HG03135 (cell line): ENCODE data around the gene SPIRE1.

ENCODE experiments used
- ATAC-seq: cut with Tn5 transposase; IDR thresholded peaks from one replicate; pipeline ENCODE4 v1.9.1; 2021; ENCODE audit warnings: mild to moderate bottlenecking, moderate library complexity; ENCODE audit not compliant: unreplicated experiment

Gene SPIRE1

GRCh38 chr18:12455496-12455895 is 202.4 kb downstream of the SPIRE1 start:
- no peak for ATAC-seq

DNA sequence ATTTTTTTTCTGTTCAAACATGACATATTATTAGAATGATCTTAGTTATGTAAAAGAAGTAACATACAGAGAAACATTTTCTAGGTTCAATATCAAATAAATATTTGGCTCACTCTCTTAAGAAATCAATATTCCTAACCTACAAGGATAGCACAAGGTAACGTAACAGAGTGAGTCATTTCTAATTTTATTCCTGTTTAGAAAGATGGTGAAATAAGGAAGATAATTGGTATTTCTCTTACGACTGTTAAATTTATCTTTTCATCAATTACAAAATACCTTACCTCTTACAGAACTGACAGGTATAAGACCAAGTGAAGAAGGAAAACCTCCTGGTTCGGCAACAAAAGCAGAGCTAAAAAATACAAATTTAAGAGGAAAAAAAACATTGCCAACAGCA is 205.1 kb downstream of the SPIRE1 start:
- ATAC-seq, result no peak

- no peak for ATAC-seq
Observed at GRCh38 chr18:12451428-12451827, 206.5 kb downstream of the SPIRE1 start.

- no peak for ATAC-seq
Observed at GRCh38 chr18:12449051-12449785, 208.7 kb downstream of the SPIRE1 start.

GRCh38 chr18:12445554-12445953 is 212.4 kb downstream of the SPIRE1 start:
- no peak for ATAC-seq

GRCh38 chr18:12443551-12443950 is 214.4 kb downstream of the SPIRE1 start:
- no peak for ATAC-seq

DNA sequence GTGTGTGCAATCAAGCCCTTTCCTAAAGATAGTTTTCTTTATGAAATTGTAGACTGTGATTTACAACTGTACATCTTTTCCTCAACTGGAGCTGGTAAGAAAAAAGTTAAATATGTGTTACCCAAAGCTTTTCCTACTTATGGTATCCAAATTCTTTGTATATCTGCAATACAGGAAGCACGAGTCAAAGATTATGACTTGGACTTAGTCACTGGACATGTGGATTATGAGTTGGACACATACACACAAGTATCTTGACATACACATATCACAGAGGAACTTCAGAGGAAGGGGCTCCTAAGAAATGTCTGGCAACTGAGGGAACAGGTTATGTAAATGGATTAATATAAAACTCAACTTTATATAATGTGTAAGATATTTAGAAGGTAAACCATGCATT is 215.0 kb downstream of the SPIRE1 start:
- ATAC-seq, result no peak

DNA sequence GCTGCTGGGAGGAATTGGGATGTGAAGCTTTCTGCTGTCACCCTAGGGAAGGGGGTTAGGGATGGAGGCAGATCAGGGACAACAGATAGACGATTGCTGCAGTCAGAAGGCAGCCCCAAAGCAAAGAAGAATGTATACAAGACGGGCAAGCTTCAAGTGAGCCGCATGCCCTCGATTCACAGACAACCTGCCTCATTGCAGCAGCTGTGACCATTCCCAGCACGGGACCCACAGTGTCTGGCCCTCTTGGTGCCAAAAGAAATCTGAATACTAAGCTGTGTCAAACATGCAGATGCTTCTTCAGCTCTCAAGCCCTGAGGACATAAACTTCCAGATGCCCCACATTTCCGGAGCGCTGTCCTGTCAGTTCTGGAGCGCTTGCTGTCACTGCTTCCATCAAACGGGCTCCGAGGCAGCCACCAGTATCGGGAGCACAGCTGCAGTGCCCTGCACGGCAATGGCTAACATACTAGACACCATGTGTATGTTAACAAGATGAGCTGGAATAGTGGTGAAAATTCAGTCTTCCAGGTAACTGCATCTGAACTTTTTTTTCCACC is 216.4 kb downstream of the SPIRE1 start:
- no peak for ATAC-seq

DNA sequence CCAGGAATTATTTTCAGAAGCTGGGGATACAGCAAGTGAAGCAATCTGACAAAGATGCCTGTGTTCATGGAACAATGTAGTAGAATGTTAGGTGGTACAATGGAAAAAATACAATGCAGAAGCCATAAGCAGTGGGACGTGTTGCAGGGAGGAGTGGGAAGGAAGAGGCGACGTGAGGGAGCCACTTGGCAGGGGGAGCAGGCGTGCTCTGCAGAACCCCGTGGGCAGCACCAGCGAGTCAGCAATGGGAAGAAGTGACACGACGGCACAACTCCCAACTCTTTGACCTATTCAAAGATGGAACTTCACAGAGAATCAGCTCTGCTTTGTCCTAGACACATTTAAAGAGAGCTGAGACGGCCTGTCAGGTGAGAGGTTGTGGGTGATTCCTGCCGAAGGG is 219.7 kb downstream of the SPIRE1 start:
- ATAC-seq, result no peak

DNA sequence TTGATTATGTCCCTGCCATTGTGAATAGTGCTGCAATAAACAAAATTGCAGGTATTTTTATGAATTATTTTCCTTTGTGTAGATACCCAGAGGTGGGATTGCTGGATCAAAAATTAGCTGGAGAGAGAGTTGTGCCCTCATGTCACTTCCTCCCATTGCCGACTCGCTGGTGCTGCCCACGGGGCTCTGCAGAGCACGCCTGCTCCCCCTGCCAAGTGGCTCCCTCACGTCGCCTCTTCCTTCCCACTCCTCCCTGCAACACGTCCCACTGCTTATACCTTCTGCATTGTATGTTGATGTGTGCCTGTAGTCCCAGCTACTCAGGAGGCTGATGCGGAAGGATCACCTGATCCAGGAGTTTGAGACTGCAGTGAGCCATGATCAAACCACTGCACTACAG is 222.0 kb downstream of the SPIRE1 start:
- ATAC-seq, result no peak

DNA sequence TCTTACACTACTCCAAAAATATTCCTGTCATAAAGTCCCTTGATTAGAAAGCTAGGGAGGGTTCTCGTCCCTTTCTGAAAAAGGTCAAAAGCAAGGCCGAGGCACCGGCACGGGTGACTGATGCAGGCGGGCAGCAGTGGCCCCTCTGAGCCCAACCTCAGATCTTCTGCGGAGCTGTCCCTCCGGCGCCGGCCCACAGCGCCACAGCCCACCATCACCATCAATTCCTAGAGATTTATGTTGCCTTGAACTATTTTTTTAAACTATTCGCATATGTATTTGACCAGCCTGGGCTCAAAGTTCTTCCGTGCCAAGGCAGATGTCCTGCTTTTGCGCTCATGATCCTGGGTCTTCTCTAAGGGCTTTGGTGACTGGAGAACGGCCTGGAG is 223.4 kb downstream of the SPIRE1 start:
- ATAC-seq, result no peak

DNA sequence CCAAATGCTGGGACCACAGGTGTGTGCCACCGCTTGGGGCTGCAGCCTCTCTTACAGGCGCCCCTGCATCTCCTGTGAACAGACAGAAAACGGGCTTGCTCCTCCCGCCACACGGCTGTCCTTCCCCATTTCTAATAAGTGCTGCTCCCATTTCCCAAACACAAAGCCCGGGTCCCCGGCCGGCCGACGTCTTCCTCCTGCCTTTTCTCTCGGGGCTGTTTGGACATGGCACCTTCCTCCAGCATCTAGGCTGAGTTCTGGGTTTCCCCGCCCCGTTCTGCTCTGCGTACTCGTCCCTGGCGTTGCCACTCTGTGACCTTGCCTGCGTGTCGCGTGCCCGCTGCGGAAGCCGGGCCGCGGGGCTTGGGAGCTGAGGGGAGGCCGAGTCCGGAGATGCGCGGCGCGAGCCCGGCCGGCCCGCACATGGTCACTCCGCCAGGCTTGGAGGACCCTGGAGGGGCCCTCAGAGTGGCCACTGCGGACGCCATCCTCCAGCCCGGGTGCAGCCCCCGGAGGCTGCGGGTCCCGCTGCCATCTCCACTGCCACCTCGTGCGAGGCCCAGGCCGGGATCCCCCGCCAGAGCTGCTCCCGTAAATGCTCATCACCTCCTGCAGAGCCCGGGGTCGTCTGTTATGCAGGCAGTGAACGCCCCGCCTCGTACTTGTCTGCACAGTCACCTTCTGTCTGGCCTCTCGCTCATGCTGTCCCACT is 223.9 kb downstream of the SPIRE1 start:
- ATAC-seq, result no peak

- ATAC-seq, result no peak
Observed at GRCh38 chr18:12432881-12433280, 225.0 kb downstream of the SPIRE1 start.

- no peak for ATAC-seq
Observed at GRCh38 chr18:12432196-12432595, 225.7 kb downstream of the SPIRE1 start.

- no peak for ATAC-seq
Observed at GRCh38 chr18:12431561-12431960, 226.3 kb downstream of the SPIRE1 start.

DNA sequence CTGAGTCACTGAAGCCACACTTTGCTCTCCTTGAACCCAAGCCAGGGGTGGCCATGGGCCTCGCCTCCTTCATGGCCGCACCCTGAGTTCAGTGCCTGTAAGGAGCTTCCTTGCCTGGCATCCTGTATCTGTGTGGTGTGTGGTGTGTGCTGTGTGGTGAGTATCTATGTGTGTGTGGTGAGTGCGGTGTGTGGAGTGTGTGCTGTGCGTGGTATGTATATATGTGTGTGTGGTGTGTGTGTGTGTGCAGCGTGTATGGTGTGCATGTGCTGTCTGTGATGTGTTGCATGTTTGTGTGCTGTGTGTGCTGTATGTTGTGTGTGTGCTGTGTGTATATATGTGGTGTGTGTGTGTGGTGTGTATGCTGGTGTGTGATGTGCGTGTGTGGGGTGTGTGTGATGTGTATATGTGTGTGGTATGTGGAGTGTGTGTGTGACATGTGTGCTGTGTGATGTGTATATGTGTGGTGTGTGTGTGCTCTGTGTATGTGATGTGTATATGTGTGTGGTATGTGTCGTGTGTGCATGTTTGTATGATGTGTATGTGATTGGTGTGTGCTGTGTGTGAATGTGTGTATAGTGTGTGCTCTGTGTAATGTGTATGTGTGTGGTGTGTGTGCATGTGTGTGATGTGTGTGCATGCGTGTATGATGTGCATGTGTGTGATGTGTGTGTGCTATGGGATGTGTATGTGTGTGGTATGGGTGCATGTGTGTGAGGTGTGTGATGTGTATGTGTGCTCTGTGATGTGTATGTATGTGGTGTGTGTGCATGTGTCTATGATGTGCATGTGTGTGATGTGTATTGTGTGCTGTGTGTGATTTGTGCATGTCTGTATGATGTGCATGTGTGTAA is 227.5 kb downstream of the SPIRE1 start:
- ATAC-seq, result no peak

- ATAC-seq, result no peak
Observed at GRCh38 chr18:12429556-12429955, 228.4 kb downstream of the SPIRE1 start.

- ATAC-seq, result no peak
Observed at GRCh38 chr18:12428923-12429322, 229.0 kb downstream of the SPIRE1 start.

DNA sequence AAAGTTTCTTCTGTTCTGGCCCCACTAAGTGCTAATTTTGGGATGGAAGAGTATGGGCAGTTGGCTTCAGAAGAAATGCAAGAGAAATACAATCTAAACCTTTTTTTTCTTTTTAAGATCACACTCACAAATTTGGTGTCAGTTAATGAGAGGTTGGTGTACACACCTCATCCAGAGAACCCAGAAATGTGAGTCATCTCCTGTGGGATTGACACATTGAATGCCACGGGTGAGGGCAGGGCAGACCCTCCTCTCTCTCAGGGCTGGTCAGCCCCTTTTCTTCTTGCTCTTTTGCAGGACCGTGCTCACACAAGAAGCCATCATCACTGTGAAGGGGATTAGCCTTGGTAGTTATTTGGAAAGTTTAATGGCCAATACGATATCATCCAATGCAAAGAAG is 231.0 kb downstream of the SPIRE1 start:
- no peak for ATAC-seq

DNA sequence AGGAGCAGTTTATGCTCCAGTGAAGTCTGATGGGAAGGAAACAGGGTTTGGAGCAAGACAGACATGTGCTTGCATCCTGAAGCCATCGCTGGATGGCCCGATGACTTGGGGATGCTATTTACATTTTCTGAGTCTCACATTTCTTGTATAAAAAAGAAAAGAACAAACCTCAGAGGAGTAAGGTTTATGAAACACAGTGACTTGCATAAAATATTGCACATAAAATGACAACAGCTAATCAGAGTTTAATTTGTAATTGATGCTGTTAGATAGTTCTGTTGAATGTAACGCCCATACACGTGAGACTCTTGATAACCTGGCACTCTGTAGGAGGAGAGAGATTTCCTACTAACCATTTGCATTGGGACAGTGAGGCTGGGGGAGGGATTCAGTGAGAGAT is 233.7 kb downstream of the SPIRE1 start:
- no peak for ATAC-seq

DNA sequence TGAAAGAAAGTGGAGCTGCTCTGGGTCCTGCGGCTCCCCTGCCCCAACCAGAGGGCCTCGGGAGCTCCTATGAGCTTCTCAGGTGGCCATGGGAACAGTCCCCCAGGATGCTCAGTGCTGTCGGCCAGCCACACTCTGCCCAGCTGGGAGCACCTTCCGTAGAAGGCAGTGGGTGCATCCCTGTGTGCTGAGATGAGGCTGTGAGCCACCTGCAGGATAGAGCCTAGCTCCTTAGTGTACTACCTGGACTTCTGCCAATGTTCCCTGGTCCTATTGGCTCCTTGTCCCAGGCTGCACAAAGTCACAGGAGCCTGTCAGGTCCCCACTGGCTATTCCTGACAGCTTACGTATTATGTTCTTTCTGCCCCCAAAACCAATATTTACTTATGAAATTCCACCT is 234.1 kb downstream of the SPIRE1 start:
- no peak for ATAC-seq
